ENCODE results near the gene LAX1.
"Not testable (repeated sequence)": the region's sequence is repeated elsewhere in the genome, so short reads cannot be mapped to it uniquely, and the experiment has no call there.

Gene LAX1, protein sequence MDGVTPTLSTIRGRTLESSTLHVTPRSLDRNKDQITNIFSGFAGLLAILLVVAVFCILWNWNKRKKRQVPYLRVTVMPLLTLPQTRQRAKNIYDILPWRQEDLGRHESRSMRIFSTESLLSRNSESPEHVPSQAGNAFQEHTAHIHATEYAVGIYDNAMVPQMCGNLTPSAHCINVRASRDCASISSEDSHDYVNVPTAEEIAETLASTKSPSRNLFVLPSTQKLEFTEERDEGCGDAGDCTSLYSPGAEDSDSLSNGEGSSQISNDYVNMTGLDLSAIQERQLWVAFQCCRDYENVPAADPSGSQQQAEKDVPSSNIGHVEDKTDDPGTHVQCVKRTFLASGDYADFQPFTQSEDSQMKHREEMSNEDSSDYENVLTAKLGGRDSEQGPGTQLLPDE

DNA sequence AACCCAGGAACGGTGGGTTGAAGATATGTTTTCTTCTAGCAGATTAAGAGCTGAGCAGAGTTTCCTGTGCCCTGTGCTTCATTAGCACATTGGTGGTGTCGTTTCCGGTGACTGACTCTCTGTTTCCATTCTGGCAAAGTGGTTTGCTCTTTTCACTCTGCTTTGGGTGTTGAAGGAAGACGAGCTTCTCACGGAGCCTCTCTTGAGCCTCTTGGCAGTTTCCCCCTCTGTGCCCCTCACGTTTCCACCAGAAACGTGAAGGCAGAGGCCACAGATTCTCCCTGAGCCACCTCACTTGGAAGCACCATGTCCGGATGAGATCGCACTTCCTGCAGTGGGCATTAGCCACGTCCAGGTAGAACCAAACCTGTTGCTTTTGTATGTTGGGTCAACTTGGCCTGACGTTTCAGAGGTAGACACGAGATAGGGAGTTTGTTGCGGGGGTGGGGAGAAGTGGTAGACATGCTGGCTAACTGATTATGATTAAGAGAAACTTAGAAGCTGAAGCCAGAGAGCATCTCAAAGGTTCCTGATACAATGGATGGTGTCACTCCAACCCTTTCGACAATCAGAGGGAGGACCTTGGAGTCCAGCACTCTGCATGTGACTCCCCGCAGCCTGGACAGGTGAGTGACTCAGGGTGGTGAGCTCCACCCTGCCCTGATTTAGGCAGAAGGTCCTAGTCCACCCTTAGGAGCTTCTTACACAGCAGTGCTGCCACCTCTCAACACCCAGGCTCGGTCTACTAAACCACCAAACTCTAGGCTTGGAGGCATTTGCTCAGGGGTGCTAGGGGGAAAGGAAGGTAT lies at the start of gene LAX1:
Gene LAX1, plus strand, starts transcription at position 155 of the 809 bp plus-strand sequence. Its CDS starts 383 bp downstream, at position 538.
- DNase-seq: peak; percentile 40

DNA sequence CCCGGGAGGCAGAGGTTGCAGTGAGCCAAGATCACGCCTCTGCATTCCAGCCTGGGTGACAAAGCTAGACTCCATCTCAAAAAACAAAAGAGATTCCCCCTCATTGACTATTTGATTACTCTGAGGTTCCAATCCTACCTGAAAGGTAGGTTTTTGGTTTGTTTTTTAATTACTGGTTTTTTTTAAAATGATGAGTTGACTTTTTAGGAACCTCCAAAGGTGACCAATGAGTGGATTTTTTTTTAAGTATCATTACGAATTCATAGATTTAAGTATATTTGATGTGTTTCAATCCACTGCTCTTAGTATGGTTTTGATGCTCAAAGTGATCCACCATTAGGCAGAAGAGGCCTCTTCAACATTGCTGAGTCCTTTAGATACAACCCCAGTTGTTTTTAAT lies 47.9 kb upstream of the LAX1 start:
- DNase-seq: no peak

DNA sequence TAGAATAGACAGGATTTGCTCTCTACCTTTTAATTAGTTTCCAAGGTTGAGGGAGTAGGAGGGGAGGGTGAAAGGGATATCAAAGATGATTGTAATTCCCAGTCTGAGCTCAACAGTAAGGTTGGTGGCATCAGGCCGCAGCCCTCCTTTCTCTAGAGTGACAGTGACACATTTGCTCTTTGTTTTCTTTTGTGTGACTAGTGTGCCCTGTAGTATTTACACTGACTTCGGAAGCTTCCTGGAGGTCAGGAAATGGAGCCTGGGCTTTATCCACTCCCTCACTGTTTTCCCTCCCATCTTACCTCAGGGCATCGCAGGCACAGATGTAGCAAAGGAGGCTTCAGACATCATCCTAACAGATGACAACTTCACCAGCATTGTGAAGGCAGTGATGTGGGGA lies 44.7 kb upstream of the LAX1 start:
- DNase-seq: no peak

DNA sequence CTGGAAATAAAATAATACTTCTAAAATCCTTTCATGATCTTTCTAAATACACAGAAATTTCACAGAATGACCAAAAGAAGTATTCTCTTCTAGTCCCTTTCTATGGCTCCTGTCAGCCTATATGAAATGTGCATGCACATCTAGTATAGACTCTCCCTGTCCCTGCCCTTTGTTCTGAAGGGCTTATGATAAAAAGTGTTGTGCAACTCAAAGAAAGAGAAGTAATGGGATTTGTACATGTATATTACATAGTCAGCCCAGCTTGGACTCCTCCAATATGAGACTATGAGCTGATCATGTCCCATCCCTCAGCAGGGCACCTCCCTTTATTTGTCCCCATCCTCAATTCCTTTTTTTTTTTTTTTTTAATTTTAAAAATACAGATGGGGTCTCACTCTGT lies 42.1 kb upstream of the LAX1 start:
- no peak for DNase-seq

DNA sequence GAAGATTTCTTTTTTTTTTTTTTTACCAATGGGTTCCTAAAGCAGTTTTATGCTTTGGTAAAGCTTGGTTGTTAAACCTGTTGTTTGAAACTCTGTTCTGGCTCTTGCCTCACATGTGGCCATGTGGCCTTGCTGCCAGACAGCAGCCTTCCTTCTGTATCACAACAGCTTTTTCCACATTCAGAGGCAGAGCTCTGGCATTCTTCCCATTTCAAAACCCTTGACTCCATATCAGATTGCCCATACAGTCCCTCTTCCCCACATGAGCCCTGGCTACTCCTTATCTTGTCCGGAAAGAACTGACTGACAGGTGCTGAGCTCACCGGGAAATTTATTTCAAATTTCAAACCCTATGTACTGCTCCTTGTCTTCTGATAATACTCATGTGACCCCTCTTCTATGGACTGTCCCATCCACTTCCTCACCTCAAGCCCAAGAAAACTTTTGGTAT lies 38.5 kb upstream of the LAX1 start:
- no peak for DNase-seq

DNA sequence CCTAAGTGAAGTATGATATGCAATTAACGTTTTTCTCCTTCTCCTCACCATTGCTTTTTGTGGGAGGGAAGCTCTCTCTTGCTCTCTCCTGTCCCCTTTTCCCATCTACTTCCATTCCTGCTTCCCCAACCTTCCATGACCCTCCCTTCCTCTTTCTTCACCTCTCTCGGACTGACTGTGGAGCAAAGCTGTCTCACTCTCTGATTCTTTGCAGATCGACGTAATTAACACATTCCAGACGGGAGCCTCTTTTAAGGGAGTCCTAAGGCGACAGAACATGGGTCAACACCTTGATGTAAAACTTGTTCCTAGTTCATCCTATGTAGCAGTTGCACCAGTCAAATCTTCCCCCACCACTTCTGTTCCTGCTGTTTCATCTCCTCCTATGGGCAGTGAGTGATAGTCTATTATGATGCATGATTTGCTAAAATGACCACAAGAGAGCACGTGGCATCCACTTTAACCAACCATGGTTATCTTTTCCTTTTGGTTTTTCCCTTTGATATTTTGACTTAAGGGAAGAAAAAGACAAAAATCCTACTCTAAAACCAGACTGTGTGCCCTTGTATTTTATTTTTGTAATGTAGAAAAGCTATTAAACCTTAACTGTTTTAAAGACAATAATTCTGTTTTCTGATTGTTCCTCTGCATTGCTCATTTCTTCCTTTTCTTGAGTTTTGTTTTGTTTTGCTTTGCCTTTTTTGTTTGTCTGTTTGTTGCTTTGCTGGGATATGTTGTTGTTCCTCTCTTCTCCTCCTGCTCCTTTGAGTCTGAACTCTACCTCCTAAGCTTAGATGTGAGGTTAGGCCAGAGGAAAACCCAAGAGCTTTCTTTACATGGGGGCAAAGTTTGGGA lies 31.7 kb upstream of the LAX1 start:
- no peak for DNase-seq

DNA sequence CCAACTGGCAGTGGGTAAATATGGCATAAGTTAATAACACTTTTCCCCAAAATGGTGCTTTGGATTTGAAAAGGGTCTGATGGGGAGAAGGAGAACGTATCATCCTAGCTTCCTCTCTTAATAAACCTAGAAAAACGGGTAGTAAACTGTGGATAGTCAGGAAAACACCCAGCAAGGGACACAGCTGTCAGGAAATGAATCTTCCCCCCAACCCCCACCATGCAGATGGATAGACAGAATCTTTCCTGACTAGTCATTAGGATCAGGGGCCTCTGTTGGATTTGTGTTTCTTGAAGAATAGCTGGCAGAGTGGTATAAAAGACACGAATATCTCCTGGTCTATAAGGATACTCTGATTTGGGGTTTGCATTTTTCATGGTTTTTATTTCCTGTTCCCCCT lies 22.5 kb upstream of the LAX1 start:
- no peak for DNase-seq

DNA sequence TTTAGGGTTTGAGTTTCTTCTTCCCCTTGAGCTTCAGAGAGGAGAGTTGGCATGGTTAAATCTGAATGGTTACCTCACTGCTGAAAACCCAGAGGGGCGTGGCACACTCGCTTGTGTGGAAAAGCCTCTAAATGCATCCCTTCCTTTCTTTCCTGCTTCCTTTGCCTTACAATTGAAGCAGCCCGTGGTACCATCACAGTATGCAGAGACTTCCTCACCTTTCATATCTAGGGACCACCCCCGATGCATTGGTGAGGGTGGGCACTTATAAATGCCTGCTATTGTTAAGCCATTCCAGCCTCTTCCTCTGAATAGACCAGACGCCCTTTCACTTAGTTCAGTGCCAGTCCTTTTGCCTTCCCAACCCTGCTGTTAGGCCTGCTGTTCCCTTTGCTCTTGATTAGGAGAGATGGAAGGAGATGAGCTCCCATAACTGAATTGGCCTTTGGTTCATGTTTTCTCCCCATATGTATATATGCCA lies 21.9 kb upstream of the LAX1 start:
- DNase-seq: no peak

DNA sequence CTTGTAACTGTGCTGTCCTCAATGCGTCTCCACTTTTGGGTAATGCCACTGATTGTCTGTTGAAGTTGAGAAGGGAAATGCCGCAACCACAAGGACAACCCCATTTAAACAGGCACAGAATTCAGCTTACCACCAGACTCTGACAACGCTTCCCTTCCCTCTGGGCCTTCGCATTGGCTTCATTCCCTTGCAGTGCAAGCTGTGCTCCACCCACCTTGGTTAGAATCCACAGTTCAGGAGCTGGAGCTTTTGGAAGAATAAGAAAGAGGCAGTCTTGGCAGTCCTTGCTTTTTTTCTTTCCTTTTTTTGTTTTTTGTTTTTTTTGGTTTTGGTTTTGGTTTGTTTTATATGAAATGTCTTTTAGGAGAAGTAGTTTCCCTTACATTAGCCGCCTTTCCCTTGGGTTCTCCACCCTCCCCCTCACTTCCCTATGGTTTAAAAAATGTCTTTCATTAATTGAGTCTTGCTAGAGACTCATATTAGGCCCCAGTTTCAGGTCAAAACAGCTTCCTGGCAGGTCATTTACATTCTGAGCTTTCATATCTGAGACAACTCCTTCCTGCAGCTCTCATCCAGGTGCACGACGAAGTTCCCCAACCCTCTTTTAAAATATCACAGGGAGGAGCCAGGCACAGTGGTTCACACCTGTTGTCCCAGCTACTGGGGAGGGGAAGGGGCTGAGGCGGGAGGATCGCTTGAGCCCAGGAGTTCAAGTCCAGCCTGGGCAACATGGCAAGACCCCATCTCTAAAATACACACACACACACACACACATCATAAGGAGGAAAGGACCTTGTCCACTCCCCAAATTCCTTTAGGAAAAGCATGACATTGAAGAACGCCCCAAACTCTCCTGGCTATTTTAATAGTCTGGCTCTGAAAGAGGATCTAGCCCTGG lies 20.7 kb upstream of the LAX1 start:
- no peak for DNase-seq

DNA sequence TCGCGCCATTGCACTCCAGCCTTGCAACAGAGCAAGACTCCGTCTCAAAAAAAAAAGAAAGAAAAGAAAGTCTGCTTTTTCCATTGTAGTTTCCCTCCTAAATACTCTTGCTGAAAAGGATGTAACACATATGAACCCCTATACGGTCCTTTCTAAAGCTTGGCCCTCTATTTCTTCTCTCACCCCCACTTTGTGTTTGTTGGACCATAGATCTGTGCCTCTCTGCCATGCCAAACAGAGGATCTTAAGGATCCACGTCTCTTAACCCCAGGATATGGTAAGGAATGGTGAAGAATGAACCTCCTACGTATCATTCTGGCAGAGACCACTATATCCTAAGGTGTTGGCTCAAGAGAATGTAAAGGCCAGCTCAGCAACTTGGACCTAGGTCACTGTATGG lies 18.7 kb upstream of the LAX1 start:
- no peak for DNase-seq

DNA sequence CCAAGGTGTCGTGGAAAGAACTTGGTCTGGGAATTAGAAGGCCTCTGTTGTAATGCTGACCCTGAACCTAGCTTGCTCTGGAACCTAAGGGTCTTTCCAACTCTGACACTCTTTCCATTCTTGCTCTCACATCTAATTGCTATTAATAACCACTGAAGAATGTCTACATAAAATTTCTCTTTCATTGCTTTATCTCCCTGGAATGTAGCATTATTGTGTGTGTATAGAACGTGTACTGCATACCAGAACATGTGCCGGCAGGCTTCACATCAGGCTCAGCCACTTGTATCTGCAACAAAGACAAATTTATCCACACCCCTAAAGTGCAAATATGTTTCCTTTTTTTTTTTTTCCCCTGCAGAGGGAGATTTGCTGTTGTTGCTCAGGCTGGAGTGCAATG lies 13.9 kb upstream of the LAX1 start:
- DNase-seq: no peak

DNA sequence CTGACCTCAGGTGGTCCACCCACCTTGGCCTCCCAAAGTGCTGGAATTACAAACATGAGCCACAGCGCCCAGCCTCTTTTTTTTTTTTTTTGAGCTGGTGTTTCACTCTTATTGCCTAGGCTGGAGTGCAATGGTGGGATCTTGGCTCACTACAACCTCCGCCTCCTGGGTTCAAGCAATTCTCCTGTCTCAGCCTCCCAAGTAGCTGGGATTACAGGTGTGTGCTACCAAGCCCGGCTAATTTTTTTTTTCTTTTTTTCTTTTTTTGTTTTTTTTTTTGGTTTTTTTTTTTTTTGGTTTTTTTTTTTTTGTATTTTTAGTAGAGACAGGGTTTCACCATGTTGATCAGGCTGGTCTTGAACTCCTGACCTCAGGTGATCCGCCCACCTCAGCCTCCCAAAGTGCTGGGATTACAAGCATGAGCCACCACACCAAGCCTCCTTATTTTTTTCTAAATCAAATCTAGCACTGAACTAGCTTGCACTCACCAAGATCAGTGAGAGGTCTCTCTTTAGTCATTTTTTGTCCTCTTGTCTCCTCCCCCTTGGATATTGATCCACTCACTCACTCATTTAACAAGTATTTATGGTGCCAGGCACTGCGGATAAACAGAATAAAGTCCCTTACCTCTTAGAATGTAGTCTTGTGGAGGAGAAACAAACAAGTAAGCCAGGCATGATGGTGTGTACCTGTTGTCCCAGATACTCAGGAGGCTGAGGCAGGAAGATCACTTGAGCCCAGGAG lies 13.2 kb upstream of the LAX1 start:
- DNase-seq: not testable (repeated sequence)

DNA sequence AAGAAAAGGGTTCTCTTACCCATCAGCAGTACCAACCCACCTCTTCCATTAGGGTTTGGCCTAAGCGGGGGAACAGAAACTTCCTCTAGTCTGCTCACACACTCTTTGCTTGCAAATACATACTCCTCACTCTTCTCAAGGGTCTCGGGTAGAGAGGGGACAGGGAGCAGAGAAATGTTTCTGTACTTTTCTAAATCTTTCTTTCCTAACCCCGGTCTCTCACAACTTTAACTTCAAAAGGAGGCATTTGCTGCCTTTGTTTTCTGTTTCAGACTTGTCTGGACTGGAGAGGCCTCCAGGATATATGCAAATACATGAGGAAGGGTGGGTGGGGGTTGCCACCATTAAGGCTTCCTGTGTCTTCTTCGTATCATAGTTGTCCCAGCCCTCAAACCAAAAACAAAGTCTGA lies 10.5 kb upstream of the LAX1 start:
- no peak for DNase-seq

DNA sequence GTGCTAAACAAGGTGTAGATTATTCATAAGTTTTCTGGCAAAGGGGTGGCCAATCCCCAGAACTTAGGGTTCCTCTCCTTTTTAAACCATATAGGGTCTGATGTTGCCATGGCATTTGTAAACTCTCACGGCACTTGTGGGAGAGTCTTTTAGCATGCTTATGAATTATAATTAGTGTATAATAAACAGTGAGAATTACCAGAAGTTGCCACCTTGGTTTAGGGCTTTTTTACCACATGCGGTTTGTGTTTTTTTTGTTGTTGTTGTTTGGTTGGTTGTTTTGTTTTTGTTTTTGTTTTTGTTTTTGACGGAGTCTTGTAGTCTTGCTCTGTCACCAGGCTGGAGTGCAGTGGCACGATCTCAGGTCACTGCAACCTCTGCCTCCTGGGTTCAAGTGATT lies 8.9 kb upstream of the LAX1 start:
- no peak for DNase-seq

DNA sequence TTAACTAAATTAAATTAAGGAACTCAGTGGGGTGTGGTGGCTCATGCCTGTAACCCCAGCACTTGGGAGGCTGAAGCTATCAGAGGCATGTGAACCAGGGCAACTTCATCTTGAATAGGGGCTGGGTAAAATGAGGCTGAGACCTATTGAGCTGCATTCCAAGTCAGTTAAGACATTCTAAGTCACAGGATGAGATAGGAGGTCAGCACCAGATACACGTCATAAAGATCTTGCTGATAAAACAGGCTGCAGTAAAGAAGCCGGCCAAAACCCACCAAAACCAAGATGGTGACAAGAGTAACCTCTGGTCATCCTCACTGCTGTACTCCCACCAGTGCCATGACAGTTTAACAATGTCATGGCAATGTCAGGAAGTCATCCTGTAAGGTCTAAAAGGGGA lies 6.2 kb upstream of the LAX1 start:
- DNase-seq: not testable (repeated sequence)

DNA sequence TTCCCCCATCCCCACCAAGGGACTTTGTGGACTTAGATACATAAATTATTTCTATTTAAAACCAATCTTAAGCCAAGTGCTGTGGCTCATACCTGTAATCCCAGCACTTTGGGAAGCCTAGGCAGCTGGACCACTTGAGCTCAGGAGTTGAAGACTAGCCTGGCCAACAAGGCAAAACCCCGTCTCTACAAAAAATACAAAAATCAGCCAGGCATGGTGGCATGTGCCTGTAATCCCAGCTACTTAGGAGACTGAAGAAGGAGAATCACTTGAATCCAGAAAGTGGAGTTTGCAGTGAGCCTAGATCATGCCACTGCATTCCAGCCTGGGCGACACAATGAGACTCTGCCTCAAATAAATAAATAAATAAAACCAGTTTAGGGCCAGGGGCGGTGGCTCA lies 4.5 kb upstream of the LAX1 start:
- DNase-seq: no peak

DNA sequence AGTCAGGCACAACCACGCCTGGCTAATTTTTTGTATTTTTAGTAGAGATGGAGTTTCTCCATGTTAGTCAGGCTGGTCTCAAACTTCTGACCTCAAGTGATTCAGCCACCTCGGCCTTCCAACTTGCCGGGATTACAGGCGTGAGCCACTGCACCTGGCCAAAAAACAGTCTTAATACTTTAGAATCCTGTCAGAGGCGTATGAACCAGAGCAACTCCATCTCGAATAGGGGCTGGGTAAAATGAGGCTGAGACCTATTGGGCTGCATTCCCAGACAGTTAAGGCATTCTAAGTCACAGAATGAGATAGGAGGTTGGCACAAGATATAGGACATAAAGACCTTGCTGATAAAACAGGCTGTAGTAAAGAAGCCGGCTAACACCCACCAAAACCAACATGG lies 3.0 kb upstream of the LAX1 start:
- DNase-seq: not testable (repeated sequence)

DNA sequence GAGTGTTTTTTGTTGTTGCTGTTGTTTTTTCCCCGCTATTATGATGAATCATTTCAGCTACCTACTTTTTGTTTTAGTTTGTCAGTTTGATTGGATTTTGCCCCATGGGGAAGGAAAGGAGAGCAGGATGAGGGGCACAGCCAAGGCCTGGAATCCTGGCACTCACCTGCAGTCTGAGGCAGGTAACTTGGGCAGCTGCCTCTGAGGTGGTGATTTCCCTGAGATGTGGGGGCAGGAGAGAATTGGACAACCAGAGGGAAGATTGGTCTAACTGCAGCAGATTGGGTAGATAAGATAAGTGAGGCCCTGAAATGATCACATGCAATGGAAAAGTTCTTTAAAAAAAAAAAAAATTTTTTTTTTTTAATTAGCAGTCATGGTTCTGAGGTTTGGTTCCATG lies 1.5 kb upstream of the LAX1 start:
- no peak for DNase-seq

DNA sequence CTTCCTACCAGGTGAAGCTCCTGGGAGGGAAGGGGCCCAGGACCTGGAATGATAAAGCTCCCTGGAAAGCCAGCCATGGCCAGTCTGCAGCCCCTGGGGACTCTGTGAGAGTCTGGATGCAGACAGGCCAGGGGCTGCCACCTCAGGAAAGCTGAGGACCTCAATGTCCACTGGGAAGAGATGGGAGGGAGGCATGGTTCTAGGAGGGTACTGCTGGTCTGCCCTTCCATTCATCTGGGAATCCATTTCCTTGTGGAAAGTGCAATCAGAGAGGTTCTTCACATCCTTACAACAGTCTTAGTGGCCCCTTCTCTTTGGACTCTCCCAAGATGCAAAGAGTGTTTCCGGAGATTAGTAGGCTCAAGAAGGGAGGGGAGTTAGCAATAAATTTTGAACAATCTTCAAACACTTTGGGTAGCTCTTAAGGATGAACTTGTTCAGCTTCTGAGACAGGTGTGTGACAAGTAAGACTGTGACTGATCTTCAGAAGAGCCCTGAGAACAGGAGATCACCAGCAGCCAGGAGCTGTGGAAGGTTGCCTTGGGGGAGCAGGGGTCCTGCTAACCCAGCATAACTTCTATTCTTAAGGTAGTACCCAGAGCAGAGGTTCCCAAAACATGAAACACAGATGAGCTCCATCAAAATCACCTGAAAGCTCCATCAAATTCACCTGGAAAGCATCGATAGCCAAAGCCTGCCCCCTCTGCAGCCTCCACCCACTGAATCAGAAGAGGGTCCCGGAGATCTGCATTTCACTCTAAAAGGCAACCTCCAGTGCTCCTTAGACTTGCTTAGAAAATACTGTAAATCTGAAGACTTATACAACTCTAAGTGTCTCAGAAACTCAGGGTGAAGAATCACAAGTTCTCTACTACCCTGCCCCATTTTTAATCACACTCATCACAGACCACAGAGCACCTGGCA lies 616 bp upstream of the LAX1 start:
- no peak for DNase-seq

DNA sequence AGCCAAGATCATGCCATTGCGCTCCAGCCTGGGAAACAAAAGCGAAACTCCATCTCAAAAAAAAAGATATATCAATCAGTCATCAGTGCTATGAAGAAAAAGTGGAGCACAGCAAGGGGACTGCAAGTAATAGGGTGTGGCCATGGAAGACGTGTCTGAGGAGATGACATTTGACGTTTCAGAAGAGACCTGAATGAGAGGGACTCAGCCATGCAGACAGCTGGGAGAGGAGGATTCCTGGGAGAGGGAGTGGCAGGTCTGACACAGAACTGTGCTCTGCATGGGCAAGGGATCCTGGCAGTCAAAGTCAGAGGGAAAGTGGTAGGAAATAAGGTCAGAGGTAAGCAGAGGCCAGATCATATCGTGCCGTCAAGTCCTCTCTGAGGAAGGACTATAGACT lies 3.3 kb downstream of the LAX1 start:
- no peak for DNase-seq
